HG03139 (cell line): ENCODE measurements around the gene LY86.

ENCODE experiments used
- ATAC-seq: cut with Tn5 transposase; IDR thresholded peaks from one replicate; pipeline ENCODE4 v1.9.1; 2021; ENCODE audit not compliant: unreplicated experiment

The LY86 gene

DNA sequence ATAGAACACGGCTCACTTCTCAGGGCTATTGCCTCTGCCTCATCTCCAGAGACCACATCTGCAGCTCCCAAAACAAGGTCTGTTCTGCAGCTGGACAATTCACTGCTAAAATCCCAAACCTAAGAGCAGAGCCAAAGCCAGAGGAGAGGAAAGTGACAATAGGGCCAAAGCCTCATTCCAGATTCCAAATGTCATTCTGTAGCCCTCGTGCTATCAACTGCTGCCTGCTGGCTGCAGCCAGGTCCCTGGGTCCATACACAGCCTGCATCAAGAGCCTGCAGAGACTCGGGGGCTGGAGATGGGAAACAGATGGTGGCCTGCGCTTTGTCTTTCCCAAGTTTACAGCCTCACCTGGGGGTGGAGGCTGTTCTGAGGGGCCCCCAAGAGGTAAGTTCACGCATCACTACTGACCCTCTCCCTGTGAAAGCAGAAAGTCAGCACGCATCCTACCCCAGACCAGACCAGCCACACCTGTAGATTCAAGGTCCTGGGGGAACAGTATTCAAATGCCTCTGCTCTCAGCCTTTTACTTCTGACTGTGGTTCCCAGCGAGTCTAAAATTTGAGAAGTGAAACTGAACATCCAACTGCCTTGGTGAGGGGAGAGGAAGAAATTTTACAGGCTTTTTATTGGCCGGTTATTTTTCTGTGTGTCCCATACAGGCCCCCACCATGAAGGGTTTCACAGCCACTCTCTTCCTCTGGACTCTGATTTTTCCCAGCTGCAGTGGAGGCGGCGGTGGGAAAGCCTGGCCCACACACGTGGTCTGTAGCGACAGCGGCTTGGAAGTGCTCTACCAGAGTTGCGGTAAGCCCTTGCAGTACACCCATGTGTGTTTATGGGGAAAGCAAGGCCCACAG, at the start of gene LY86:
LY86 (plus strand) TSS at position 657 of the 860 bp plus-strand sequence; CDS start at position 672, 15 bp downstream.
- peak; percentile 49 for ATAC-seq

GRCh38 chr6:6539036-6539435, 49.5 kb upstream of the LY86 start:
- no peak for ATAC-seq

- ATAC-seq = no peak
Observed at GRCh38 chr6:6542357-6542756, 46.2 kb upstream of the LY86 start.

DNA sequence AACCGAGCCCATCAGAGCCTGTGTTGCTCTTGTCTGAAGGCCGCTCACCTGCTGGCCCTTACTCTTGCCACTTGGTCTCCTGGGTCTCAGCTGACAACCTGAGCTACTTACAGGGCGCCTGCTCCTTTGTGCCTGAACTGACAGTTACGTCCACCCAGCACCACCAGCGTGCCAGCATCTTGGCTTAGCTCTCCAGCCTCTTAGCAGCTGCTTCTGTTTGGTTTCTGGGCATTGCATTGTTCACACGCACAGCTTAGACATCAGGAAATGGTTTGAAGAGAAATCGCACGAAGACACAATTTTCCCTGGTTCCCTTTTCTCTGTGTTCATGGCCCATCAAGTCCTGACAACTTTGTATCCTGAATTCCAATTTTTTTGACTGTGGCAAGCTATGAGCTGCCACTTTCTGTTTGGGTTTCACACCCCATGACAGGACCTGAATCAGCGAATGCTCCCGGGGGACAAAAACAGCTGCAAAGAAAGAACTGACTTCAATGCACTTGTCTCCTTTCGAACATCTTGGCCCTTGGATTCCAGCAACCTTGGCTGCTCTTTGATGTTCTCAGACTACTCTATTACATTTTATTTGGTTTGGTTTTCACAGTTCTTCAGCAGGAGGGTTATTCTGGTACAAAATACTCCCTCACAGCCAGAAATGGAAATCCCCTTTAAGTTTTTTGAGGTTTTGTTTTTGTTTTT, 45.2 kb upstream of the LY86 start:
- no peak for ATAC-seq

DNA sequence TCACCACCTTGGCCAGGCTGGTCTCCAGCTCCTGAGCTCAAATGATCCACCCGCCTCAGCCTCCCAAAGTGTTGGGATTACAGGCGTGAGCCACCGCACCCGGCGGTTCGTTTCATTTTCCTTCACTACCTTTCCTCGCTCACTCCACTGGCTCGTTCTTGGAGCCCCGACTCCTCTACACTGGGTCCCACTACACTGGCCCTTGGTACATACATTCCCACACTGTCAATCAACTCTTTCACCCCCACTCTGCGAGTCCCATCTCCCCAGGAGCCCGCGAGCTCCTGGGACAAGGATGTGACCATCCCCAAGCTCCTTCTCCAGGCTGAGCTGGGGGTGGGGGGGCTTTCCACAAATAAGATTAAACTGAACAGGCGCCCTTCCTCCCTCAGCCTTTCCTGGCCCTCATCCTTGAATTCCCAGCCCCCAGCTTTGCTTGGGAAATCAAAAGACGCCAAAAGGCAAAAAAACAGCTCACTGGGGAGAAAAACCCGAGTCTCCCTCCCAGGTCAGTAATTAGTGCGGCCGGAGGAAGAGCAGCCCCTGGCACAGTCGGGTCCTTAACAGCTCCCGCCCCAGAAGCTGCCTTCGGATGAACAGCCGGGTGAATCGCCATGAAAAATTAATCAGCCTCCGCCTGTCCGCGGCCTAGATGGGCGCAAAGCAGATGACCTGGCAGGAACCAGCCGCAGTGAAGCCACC, 42.8 kb upstream of the LY86 start:
- ATAC-seq = peak; percentile 6

- peak; percentile 46 for ATAC-seq
Observed at GRCh38 chr6:6546318-6547109, 42.0 kb upstream of the LY86 start.

GRCh38 chr6:6547110-6547879, 41.2 kb upstream of the LY86 start:
- ATAC-seq = peak; percentile 77

GRCh38 chr6:6556161-6556737, 32.3 kb upstream of the LY86 start:
- no peak for ATAC-seq

- no peak for ATAC-seq
Observed at GRCh38 chr6:6556738-6557503, 31.6 kb upstream of the LY86 start.

DNA sequence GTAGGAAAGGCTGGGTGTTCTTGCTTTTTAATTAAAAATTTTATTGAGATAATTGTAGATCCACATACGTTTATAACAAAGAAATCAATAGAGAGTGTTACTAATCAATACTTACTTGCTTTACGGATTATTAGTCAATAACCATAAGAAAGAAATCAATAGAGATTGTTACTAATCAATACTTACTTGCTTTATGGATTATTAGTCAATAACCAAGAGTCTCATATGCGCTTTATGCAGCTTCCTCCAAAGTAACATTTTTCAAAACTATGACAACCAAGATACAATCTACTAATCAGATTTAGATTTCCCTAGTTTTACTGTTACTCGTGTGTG, 31.0 kb upstream of the LY86 start:
- no peak for ATAC-seq

DNA sequence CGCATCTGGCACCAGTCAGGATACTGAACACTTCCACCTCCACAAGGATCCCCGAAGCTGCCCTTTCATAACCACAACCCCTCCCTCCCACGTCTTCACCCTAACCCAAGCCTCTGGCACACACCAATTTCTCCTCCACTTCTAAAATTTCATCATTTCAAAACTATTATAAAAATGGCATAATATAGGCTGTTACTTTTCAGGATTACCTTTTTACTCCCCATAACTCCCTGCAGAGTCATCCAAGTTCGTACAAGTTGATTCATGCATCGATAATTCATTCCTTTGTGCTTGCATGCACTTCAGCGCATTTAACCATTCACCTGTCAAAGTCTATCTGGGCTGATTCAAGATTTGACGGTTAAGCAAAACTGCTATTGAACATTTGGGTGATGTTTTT, 30.6 kb upstream of the LY86 start:
- ATAC-seq = no peak

- no peak for ATAC-seq
Observed at GRCh38 chr6:6559994-6560570, 28.4 kb upstream of the LY86 start.

DNA sequence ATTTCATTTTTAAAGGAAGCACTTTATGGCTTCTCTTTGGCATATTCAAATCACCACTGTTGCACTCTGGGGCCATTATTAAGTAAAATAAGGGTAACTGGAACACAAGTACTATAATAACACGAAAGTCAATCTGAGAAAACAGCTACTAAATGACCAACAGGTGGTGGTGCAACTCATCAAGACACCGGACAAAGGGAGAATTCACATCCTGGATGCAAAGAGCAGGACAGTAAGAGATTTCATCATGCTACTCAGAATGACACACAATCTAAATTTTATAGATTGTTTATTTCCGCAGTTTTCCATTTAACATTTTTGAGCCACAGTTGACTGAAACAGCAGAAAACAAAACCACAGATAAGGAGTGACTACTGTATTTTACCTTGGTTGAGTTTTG, 27.6 kb upstream of the LY86 start:
- no peak for ATAC-seq

GRCh38 chr6:6564154-6564553, 24.4 kb upstream of the LY86 start:
- no peak for ATAC-seq

- no peak for ATAC-seq
Observed at GRCh38 chr6:6565069-6565468, 23.5 kb upstream of the LY86 start.

DNA sequence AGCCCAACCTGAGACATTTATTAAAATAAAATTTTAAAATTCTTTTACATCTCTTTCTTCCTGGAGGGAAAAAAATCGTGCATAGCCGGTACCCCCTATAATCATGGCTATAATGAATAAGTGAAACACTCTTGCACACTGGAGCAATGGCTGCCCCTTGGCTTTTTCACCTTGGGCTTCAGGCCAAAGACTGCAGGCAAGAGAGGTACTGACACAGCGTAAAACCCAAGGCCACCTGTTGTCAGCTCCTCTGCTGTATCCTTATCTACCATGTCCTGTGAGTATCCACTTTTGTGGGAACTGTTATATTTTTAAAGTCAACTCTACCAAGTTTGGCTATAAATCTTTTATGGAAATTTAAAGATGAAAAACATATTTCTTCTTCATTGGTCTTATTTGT, 23.0 kb upstream of the LY86 start:
- no peak for ATAC-seq

- ATAC-seq = no peak
Observed at GRCh38 chr6:6566766-6567165, 21.8 kb upstream of the LY86 start.

GRCh38 chr6:6569096-6569810, 19.3 kb upstream of the LY86 start:
- no peak for ATAC-seq
